Thyroid gland (tissue), 4 donors: ENCODE measurements around the gene RBM15.

ENCODE experiments used
- POLR2A ChIP-seq, 2 donors: fragments of 450-650 bp; IDR thresholded peaks; one replicate each; pipeline ENCODE4 v1.6.1; 2017; ENCODE audit warnings: antibody characterized with exemption in 2 of 2, mild to moderate bottlenecking in 2 of 2, moderate library complexity in 1 of 2
- TF ChIP-seq, protein P1 (sequence below), 6 experiments: fragments of 200-600 bp in 3 of 6; fragments of 450-650 bp in 3 of 6; sonication (generic) in 3 of 6; IDR thresholded peaks; one replicate each; pipeline ENCODE4 v1.5.1; 2016 to 2019; ENCODE audit warnings: antibody characterized with exemption in 6 of 6, mild to moderate bottlenecking in 2 of 6, inconsistent platforms in 1 of 6, moderate library complexity in 1 of 6

DNA sequence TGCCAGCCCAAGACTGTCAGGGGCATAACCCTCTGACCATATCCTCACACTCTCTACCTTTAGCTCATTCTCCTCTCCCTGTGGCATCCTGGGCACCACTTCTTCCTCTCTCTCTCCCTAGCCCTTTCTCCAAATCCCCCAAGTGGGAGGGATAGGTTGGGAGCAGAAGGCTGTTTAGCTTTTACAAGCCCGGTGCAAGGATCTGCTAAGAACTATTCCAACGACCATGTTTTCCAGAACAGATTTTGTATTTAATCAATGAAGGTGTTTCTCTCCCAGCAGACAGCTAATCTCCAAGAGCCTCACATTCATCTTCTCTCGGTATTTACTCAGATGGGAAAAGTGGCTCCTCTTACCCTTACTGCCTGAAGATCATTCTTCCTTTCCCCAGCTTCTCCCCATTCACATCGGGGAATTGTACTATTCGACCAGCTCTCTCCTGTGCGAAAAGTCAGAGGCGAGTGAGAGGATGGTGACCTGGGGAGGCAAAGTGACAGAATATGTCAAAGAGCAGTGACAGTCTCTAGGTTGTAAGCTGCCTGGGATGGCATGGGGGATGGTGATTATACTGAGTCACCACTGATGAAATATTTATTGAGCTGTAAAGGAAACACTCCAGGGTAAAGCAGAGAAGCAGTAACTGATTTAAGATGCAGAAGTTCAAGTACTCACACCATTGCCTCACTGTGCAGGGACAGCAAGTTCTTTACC lies 47.0 kb upstream of the RBM15 start:
- TF ChIP-seq, protein P1, sequence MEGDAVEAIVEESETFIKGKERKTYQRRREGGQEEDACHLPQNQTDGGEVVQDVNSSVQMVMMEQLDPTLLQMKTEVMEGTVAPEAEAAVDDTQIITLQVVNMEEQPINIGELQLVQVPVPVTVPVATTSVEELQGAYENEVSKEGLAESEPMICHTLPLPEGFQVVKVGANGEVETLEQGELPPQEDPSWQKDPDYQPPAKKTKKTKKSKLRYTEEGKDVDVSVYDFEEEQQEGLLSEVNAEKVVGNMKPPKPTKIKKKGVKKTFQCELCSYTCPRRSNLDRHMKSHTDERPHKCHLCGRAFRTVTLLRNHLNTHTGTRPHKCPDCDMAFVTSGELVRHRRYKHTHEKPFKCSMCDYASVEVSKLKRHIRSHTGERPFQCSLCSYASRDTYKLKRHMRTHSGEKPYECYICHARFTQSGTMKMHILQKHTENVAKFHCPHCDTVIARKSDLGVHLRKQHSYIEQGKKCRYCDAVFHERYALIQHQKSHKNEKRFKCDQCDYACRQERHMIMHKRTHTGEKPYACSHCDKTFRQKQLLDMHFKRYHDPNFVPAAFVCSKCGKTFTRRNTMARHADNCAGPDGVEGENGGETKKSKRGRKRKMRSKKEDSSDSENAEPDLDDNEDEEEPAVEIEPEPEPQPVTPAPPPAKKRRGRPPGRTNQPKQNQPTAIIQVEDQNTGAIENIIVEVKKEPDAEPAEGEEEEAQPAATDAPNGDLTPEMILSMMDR (IDR thresholded peaks at IDR 0.05): no peak
- TF ChIP-seq POLR2A (IDR thresholded peaks at IDR 0.05): no peak
